ENCODE data around the gene NUBPL. TPM values are rescaled to one million over a fixed set of nuclear protein-coding genes. Genes with fewer than 3 reads are reported as not detected.
A peak's percentile ranks its signal among the peaks of the same experiment; 100 is the strongest.

Gene NUBPL
- polyA plus RNA-seq, 2 of the 4 experiments (the other 2 are of a cell fraction): 7.6 to 14.1 TPM

GRCh38 chr14:31543969-31544799 is 17.0 kb upstream of the NUBPL start:
- Histone ChIP-seq H3K4me1 (no peaks in the 10 kb centered on the region), H3K4me2 (no peak overlapping the region), H3K9me3 (peaks cover 2% of the 10 kb centered on the region; the same call in 2 of the 3 replicates), H3K27ac (no peak overlapping the region), H3K4me3 (no peak overlapping the region)
- WGBS (ENCODE audit: missing lambda C conversion rate): 35% methylated on average over 5 of the region's 5 CpGs
- peak; percentile 92 to 93 for ATAC-seq
- peak in 1 of 2 experiments; percentile 36 for DNase-seq (ENCODE audit: low read depth in 1 of 2, low spot score in 1 of 2)
- FAIRE-seq: no peak
- ChIA-PET POLR2A (no interaction called here), CTCF (interaction anchor here (0.6 to 2.3 kb wide), 5 partner anchors 9 to 699 kb away, joined by 3 to 6 read pairs (median 4); no protein-coding TSS in a partner anchor)
- TF ChIP-seq MAFK (IDR thresholded peaks at IDR 0.05; ENCODE audit: partially characterized antibody): peak; percentile 65
- TF ChIP-seq RAD21 (conservative IDR thresholded peaks at IDR 0.05 in 1 of 2, IDR thresholded peaks at IDR 0.05 in 1 of 2): peak; percentile 25 to 37; a peak in 2 of 5 replicates
- no peak for TF ChIP-seq CHD4 (IDR thresholded peaks at IDR 0.05; ENCODE audit: borderline replicate concordance)
- TF ChIP-seq HMGXB4 (CRISPR knock-in tag; IDR thresholded peaks at IDR 0.05; ENCODE audit: borderline replicate concordance): no peak
- no peak for TF ChIP-seq ATOH8 (CRISPR knock-in tag; IDR thresholded peaks at IDR 0.05; ENCODE audit: low read depth)
- no peak for TF ChIP-seq CEBPB (IDR thresholded peaks at IDR 0.05)
- no peak for TF ChIP-seq CBX2 (IDR thresholded peaks at IDR 0.05; ENCODE audit: borderline replicate concordance, low read depth)

- H3K27ac ChIP-seq: no peak overlapping the region
- DNase-seq (ENCODE audit: low read depth in 1 of 2, low spot score in 1 of 2) (no peak), FAIRE-seq (no peak), ATAC-seq (no peak)
- peaks cover 2% of the 10 kb centered on the region; the same call in 2 of the 3 replicates for H3K9me3 ChIP-seq
- no peak overlapping the region for H3K4me2 ChIP-seq
- H3K4me3 ChIP-seq: no peak overlapping the region
- CTCF ChIA-PET: interaction anchor here (0.6 to 2.3 kb wide), 4 partner anchors 10 to 1113 kb away, joined by 3 to 6 read pairs (median 4); no protein-coding TSS in a partner anchor
- no peaks in the 10 kb centered on the region for H3K4me1 ChIP-seq
- WGBS (ENCODE audit: missing lambda C conversion rate): 89% methylated on average over 3 of the region's 3 CpGs
- TF ChIP-seq FOXS1 (CRISPR knock-in tag; IDR thresholded peaks at IDR 0.05): no peak
- no peak for TF ChIP-seq MAX (IDR thresholded peaks at IDR 0.05)
- TF ChIP-seq TFCP2L1 (CRISPR knock-in tag; IDR thresholded peaks at IDR 0.05): no peak
- TF ChIP-seq EHMT2 (IDR thresholded peaks at IDR 0.05; ENCODE audit: low read depth): no peak
- TF ChIP-seq RAD21 (conservative IDR thresholded peaks at IDR 0.05 in 1 of 2, IDR thresholded peaks at IDR 0.05 in 1 of 2): no peak
- no peak for TF ChIP-seq RFX5 (IDR thresholded peaks at IDR 0.05)
- TF ChIP-seq FOSB (CRISPR knock-in tag; IDR thresholded peaks at IDR 0.05): no peak
- no peak for TF ChIP-seq CEBPB (IDR thresholded peaks at IDR 0.05)
- POLR2A ChIA-PET: no interaction called here
These were observed 16.4 kb upstream of the NUBPL start for GRCh38 chr14:31544816-31545215.

- ChIA-PET CTCF (interaction anchor here (0.6 to 1.1 kb wide), 2 partner anchors 10 to 1113 kb away, joined by 3 to 4 read pairs; no protein-coding TSS in a partner anchor), POLR2A (no interaction called here)
- FAIRE-seq: no peak
These were observed 15.9 kb upstream of the NUBPL start for GRCh38 chr14:31545328-31545727.

More at GRCh38 chr14:31545328-31545727, 15.9 kb upstream of the NUBPL start:
- no peak overlapping the region for H3K27ac ChIP-seq
- no peak overlapping the region for H3K4me3 ChIP-seq
- WGBS (ENCODE audit: missing lambda C conversion rate): 35% methylated on average over 3 of the region's 3 CpGs
- no peaks in the 10 kb centered on the region for H3K4me1 ChIP-seq
- TF ChIP-seq CEBPB (IDR thresholded peaks at IDR 0.05) (no peak), E2F6 (IDR thresholded peaks at IDR 0.05; ENCODE audit: borderline replicate concordance, low read depth) (no peak), ESRRA (IDR thresholded peaks at IDR 0.05; ENCODE audit: borderline replicate concordance, low read length) (no peak), ZNF302 (CRISPR knock-in tag; IDR thresholded peaks at IDR 0.05) (no peak), RAD21 (conservative IDR thresholded peaks at IDR 0.05 in 1 of 2, IDR thresholded peaks at IDR 0.05 in 1 of 2) (no peak), CBX8 (IDR thresholded peaks at IDR 0.05) (no peak), MAX (IDR thresholded peaks at IDR 0.05) (no peak), NFE2L2 (conservative IDR thresholded peaks at IDR 0.05; ENCODE audit: low read length) (no peak), FOSL2 (IDR thresholded peaks at IDR 0.05) (no peak), FOSL2 (CRISPR knock-in tag; IDR thresholded peaks at IDR 0.05) (no peak), CHD4 (IDR thresholded peaks at IDR 0.05; ENCODE audit: borderline replicate concordance) (no peak), HOXB13 (CRISPR knock-in tag; IDR thresholded peaks at IDR 0.05; ENCODE audit: low read depth) (no peak), FOXS1 (CRISPR knock-in tag; IDR thresholded peaks at IDR 0.05) (no peak)
- peaks cover 2% of the 10 kb centered on the region; the same call in 2 of the 3 replicates for H3K9me3 ChIP-seq
- ATAC-seq (no peak), DNase-seq (ENCODE audit: low read depth in 1 of 2, low spot score in 1 of 2) (no peak)
- H3K4me2 ChIP-seq: no peak overlapping the region

All from A549 (cell line).